Fibroblast of skin of abdomen (primary cell): ENCODE measurements around the gene ANKRD65.
A peak's percentile ranks its signal among the peaks of the same experiment; 100 is the strongest.
"Not testable (repeated sequence)": the region's sequence is repeated elsewhere in the genome, so short reads cannot be mapped to it uniquely, and the experiment has no call there.

Source experiments
- DNase-seq: peaks from one replicate; pipeline ENCODE4 v3.0.0-alpha.2; 2013

The ANKRD65 gene

DNA sequence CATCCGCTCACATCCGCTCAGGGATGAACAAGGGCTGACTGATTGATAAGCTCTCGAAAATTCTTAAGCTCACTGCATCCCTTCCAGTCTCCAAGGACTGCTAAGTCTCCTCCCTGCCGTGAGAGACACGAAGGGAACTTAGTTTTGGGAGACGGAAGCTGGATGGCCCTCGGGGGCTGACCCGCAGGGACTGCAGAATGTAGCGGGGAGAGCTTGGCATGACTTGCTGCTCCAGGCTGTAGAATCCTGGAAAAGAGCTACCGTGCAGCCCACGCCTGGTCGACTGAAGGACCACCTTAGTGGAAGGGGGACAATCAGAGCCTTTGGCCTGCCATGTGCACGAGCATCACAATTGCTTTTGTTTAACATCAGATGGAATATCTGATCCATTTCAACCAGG lies 5.3 kb downstream of the ANKRD65 start:
- DNase-seq, result no peak

DNA sequence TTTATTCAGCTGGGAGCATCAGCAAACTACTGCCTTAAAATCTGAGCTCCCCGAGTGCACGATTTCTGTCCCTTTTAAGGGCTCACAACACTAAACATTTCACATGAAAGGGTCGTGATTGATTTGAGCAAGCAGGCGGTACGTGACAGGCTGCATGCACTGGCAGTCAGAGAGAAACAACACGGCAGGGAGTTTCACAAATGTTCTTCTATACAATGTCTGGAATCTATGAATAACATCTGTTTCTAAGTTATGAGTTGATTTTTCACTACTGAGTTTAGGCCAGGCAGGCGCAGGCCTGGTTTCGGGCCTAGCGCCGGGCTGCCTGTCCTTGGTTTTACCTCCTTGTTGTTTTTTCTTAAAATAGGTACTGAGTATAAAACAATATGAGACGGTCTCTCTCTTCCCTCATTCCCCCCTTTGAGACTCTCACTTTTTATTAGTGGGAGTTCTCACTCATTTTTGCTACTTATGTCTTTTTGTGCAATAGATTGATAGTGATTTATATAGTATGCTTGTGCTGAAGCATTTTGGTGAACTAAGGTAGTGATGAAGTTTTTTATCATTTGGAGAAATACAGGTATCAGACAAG lies 8.7 kb downstream of the ANKRD65 start:
- not testable (repeated sequence) for DNase-seq

DNA sequence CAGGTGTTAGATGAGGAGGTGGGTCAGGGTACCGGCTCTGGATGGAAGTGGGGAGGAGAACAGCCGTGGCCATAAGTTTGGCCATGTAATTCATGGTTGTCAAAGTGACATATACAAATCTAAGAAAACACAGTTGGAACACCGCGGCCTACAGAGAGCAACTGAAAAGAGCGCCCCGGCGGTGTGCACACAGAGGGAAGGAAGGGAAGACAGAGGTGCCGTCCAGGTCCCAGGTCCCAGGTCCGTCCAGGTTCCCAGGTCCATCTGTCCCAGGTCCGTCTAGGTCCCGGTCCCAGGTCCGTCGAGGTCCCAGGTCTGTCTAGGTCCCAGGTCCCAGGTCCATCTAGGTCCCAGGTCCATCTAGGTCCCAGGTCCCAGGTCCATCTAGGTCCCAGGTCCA lies 9.4 kb downstream of the ANKRD65 start:
- no peak for DNase-seq

DNA sequence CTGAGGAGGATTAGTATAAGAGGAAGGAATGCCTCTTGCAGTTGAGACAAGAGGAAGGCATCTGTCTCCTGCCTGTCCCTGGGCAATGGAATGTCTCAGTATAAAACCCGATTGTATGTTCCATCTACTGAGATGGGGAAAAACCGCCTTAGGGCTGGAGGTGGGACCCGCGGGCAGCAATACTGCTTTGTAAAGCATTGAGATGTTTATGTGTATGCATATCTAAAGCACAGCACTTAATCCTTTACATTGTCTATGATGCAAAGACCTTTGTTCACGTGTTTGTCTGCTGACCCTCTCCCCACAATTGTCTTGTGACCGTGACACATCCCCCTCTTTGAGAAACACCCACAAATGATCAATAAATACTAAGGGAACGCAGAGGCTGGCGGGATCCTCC lies 10.8 kb downstream of the ANKRD65 start:
- DNase-seq, result not testable (repeated sequence)

DNA sequence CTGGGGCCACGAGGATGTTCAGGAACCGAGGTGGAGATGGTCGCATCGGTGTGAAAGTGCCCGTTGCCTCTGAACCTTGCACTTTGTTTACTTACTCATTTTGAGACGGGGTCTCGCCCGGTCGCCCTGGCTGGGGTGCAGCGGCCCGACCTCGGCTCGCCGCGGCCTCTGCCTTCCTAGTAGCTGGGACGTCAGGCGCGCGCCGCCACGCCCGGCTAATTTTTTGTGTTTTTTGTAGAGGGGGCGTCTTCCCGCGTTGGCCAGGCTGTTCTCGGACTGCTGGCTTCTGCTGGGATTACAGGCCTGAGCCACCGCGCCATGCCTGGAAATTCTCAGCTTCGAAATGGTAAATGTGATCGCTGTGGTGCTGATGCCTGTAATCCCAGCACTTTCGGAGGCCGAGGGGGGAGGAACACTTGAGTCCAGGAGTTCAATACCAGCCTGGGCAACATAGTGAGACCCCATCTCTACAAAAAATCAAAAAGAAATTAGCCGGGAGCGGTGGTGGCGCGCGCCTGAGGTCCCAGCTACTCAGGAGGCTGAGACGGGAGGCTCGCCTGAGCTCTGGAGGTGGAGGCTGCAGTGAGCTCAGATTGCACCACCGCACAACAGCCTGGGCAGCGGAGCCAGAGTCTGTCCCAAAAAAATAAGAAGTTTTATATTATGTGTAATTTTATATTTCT lies 13.3 kb downstream of the ANKRD65 start:
- peak; percentile 24 for DNase-seq

DNA sequence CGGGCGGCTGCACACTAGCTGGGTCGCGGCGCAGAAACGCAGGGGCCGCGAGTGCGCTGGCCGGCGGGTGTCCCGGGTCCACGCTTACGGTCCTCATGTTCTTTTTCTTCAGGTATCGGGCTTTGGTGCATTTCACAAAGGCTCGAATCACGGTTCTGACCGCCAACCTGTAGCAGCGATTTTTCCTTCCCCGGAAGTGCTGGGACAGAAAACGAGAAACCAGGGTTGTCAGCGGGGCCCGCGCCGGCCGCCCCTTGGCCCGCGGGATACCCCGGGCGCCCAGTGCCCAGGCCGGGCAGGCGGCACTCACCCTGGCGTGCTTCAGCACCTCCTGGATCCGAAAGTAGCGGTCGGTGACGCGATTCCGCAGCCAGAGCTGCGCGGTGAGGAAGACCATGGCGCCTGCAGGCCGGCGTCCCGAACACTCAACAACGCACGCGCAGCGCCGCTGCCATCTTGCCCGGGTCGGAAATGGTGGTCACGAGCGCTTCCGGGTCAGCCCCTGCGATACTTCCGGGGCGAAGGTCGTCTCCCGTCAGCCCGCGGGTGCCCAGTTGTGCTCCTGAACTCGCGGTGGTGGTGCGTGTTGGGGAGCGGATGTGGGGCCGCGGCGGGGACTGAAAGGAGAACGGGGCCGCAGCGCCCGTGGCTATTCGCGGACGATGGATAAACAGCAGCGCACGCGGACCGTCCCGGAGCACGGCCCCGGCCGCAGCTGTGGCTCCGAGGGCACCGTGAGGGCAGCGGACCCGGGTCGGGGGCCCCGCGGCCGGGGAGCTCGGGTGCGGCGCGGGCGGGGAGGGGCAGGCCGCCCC lies 14.0 kb downstream of the ANKRD65 start, which contains the start of gene MRPL20:
Gene MRPL20, minus strand, starts transcription at position 473 of the 815 bp plus-strand sequence. Its CDS starts 76 bp downstream, at position 397.
- DNase-seq, result peak; percentile 88

DNA sequence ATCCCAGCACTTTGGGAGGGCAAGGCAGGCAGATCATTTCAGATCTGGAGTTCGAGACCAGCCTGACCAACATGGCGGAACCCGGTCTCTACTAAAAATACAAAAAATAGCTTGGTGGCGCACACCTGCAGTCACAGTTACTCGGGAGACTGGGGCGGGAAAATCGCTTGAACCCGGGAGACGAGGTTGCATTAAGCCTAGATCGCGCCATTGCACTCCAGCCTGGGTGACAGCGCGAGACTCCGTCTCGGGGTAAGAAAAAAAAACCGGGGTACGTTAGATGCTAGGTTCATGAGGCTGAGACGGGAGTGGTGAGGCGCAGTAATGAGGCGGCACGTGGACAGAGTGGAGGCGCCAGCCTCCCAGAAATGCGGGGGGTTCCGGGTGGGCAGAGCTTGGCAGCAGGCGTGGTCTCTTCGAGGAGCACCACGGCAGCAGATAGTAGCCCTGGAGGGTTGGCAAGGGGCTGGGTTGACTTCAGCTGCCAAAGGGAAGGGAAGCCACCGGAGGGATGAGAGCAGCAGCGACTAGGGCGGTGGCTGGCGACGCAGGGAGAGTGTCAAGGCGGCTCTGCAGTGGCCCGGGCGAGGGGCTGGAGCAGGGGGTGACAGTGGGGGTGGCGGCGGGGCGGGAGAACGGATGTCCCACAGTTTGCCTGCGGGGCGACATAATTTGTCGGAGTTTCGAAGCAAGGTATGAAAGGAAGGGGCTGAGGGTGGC lies 14.8 kb downstream of the ANKRD65 start:
- DNase-seq, result no peak

DNA sequence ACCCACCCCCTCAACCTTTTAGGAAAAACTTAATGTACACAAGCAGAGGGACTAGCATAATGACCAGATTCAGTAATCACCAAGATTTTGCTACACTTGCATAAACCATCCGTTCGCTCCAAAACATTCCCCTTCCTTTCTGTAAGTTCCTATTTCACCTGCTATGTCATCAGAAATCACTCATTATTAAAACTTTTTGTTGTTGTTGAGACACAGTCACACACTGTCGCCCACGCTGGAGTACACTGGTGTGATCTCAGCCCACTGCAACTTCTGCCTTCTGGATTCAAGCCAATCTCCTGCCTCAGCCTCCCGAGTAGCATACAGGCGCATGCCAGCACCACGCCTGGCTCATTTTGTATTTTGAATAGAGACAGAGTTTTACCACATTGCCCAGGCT lies 17.4 kb downstream of the ANKRD65 start:
- DNase-seq, result no peak

DNA sequence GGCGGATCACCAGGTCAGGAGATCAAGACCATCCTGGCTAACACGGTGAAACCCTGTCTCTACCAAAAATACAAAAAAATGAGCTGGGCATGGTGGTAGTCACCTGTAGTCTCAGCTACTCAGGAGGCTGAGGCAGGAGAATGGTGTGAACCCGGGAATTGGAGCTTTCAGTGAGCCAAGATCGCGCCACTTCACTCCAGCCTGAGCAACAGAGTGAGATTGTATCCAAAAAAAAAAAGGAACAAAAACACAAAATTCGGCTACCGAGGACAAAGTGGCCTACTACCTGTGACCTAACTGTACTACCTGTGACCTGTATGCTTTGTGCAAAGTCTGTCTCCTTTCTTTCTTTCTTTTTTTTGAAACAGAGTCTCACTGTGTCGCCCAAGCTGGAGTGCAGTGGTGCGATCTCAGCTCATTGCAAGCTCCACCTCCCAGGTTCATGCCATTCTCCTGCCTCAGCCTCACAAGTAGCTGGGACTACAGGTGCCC lies 18.1 kb downstream of the ANKRD65 start:
- not testable (repeated sequence) for DNase-seq

DNA sequence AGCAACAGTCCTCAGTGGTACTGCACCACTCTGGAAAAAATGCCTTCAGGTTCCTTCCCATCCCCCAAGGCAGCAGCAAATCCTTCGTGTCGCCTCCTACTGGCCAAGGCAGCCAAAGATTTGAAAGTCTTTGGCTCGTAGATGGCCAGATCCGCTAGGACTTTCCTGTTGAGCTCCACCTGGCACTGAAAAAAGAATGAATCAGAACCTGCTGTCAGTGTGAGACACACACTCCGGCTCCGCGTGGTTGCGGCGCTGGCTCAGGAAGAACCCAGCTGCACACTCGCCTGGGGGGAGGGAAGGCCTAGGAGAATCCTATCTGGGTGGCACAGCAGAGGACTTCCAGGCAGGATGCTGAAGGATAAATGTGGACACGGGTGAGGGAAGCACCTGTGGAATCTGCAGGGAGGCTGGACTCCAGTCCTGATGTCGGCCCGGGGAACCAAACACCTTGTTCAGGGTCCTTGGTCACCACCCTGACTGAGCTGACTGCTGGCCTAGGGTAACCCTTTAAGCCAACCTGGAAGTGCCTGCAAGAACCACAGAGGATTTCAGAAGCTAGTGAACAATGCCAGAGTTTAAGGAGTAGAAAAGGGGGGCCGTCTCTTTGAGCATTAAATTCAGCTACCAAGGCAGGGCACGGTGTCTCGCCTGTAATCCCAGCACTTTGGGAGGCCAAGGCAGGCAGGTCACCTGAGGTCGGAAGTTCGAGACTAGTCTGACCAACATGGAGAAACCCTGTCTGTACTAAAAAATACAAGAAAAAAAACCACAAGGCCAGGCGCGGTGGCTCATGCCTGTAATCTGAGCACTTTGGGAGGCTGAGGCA lies 18.8 kb downstream of the ANKRD65 start:
- DNase-seq, result peak; percentile 47

DNA sequence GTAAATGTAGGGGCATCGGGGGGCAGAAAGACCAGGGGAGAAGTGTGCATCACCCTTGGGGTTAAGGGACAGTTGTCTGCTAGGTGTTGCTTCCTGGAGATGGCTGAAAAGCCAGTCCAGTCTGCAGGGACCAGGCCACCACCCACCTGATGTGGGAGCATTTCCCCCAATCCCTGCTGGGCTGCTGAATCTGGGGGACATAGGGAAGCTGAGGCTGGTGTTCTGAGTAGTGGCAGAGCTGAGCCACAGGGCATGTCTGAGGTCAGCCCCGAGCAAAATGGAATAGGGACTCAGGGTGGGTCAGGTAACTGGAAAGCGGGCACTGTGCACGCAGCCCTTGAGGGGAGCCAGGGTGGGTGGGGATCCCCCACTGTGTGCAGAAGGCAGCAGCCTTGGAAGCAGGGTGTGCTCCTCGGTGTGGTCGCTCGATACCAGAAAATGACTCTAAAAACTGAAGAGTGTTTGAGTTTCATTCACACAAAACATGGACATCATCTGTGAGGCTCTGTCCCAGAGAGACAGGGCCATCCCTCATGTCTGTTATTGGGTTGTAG lies 19.5 kb downstream of the ANKRD65 start:
- DNase-seq, result no peak

DNA sequence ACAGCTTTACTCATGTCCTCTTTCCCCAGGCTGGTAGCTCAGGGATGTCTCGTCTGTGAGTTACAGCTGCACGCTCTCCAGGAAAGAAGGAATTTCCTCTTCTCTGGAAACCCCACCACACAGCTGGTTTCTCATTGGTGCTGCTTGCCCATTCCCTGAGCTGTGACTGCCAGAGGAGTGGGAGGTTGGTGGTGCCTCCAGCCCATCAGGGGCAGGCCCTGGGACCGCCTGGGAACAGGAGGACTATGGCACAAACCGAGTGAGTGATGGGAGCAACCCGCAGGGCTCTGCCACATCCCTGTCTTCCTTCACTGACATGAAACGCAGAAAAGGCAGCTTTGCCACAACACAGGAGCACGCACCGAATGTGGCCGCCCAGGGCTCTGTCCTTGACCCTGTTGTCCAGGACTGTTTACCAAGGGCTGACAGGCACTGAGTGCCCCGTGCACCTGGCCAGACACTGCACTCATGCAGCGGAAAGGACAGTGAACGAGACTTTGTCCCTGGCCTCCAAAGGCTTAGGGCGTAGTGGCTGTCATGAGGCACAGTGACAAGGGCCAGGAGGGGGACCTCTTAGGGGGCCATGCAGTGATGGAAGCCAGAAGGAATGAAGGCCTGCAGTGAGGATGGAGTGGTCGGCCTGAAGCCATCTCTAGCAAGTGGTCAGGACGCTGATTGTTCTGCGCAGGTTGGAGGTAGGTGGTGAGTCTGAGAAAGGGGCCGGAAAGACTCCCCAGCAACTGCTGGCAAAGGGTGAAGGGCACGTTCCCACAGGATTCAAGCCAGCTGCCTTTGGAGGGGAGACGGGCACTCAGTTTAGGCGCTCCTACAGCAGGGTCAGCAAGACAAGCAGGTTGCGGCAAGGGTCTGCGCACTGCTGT lies 20.3 kb downstream of the ANKRD65 start:
- DNase-seq, result no peak

DNA sequence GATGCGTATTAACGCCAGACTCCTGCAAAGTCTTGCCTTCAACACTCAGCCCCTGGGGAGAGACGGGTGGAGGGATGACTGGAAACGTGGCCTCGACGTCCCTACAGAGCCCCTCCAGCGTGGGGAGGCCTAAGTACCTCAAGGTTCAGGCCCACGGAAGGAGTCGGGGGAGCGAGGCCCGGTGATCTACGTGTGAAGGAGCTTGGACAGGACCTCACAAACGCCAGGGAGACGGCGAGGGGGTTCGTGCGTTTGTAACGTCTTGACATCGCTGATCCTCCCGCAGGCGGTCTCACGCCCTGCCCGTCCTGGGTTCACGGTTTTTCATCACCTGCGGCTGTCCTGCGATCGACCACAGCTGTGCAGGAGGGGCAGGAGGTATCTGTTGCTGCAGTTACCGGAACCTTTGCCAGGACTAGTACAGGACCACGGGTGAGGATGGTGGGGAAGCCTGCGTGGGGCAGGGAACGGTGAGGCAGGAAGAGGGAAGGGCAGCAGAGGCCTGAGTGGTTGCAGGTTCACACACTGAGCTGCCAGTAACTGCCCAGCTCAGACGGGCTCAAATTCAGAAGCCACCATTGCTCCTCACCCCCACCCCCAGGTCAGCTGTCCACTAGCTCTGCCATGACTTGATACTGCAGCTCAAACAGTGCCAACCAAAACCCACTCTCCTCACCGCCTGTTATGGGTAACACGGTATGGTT lies 21.1 kb downstream of the ANKRD65 start:
- no peak for DNase-seq

DNA sequence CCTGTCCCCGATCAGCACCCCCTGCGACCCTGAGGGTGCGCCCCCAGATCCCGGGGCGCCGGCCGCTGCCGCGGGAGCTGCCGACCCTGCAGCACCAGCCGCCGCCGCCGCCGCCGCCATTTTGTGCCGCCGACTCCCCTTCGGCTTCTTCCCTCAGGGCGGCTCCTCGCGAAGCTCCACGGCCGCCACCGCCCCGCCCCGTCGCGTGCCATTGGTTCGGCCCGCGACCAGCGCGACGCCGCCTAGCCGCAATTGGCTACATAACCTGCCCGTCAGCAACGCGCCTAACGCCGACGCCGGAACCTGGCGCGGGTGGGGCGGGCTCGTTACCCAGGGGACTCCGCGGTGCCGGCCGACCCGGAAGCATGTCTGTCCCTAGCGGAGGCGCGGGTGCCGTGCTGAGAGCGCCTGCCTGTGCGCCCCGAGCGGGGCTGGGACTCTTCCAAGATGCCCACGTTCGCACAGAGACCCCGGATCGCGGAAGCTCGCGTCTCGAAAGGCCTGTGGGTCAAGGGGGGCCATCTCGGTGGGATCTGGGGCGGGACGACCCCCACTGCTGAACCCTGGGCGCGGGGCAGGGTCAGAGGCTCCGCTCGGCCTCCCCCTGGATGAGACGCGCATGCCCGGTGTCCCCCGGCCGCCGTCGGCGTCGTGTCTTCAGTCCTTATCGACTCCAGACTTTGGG lies 21.7 kb downstream of the ANKRD65 start, which contains the start of gene CCNL2:
Gene CCNL2, minus strand, starts transcription at position 149 of the 685 bp plus-strand sequence. Its CDS starts 29 bp downstream, at position 120.
- peak; percentile 98 for DNase-seq

DNA sequence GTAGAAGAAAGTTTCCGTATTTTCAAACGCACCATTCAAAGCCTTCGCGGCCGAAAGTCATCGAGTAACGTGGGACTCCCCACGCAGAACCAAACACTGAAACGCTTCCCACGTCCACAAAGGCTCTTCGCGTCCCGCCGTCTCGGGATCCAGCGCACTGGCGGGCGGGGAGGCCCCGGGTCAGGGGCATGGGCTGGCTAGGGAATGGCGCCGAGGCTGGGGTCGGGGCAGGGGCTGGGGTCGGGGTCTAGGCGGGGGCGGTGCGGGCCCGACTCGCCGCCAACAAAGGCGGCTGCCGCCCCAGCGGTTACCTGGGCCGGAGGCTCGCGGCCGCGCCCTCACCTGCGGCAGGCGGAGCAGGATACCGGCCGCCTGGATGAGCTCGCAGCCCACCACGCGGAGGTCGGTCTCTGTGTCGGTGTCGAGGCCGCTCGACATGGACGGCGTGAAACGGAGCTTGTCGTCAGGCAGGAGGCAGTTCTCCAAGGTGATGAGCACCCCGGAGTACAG lies 22.3 kb downstream of the ANKRD65 start:
- no peak for DNase-seq

DNA sequence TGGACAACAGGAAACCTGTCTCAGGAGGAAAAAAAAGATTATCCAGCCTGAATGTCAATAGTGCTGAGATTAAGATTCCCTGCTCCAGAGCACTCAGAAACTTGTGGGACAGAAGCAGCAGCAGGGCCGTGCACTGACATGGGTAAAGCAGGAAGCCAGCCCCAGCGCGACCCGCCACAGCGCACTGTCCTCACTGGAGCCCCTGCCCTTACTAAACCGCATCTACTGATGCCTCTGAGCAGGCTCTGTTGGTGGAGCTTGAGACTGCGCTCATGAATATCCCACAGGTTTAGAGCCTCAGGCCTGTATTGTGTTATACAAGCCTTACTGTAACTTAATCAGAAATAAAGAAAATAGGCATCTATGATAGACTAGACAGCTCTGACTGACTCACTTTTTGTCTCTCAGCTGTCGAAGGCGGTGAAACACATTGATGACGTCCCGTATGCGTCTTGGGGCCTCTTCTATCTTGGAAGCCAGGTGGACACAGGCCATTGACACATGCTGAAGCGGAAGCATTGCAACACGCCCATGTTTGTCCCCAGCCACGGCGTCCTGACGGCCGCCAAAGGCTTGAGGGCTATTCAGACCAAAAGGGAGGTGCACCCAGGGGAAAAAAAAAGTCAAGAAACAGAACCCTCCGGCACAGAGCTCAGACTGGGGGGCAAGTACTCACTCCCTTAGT lies 23.1 kb downstream of the ANKRD65 start:
- DNase-seq, result no peak

DNA sequence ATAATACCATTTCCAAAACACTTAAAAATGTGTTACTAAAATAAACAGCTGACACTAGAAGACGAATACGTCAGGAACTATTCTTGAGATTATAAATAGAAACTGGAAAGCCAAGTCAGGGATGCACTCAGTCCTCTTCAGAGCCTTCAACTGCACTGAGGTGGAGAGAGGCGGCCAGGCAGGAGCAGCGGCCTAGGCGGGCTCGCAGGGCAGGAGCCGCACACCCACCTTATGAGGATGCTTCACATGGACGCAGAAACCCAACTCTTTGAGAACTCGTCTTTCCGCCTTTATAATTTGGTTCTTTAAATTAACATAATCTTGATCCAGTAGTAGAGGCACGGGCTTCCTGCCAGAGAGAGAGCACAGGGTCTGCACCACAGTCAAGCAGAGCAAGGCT lies 25.9 kb downstream of the ANKRD65 start:
- DNase-seq, result no peak

DNA sequence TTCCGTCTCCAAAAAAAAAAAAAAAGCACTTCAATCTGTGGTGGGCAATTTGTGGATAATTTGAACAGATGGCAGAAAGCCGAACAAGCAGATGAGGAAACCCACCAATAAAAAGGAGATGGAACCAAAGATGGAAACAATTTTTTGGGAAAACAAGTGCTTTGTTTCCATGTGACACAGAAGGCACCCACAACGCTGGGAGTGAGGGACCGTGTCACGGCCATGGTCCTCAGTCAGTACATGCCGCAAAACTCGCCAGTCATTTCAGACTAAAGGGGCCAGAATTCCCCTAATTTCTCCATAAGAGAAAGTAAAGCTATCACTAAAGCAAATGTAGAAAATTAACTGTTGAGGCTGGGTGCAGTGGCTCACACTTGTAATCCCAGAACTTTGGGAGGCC lies 27.0 kb downstream of the ANKRD65 start:
- no peak for DNase-seq
